ENCODE measurements around the gene ARTN. TPM values are rescaled to one million over a fixed set of nuclear protein-coding genes. Genes with fewer than 3 reads are reported as not detected.

The ARTN gene
- total and polyA plus RNA-seq, 2 experiments from 2014 or later: 6.7 to 35.7 TPM

DNA sequence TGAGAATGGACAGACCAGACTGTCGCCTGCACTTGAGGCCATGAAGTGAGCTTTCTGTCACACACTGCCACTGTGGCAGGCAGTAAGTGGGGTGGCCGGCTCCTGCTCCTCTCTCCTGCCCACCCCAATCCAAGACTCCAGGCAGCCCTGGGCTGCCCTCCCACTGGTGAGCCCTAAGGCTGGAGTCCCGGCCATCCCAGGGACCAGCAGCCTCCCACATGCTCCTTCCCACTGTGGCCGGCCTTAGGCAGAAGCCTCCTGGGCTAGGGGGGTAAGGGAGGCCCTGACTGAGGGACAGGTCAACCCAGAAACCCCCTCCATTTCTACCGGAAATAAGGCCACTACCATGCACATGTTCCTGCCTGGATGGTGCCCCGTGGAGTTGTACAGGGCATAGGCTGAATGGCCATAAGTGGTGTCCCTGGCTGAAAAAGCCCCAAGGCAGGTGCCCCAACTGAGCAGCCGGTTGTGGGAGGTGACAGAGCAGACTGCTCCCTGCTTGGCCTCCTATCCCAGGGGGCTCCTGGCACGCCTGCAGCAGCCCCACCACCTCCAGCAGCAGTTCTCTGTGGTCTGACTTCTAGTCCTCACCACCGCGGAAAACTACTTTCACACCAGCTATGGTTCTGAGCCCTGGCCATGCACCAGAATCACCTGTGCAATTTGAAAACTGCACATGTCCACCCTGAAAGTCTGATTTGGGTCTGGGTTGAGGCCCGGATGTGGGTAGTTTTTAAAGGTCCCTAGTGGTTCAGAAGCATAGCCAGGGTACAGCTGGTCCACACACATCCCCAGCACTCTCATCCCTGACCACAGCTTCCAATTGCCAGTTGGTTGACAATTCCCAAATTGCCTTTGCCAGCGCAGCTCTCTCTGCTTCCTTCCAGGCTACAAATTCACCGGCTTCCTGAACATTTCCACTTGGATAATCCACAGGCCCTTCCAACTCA is 1.6 kb upstream of the ARTN start:
- no peak overlapping the region for H2AFZ ChIP-seq
- peak overlapping the region; percentile 81; the same call in 2 of the 3 replicates for H3K4me3 Mint-ChIP-seq
- DNase-seq (ENCODE audit: low spot score) (no peak), ATAC-seq (no peak)
- H3K9me3 Mint-ChIP-seq: no peaks in the 10 kb centered on the region
- H4K20me1 ChIP-seq (replicated peaks; ENCODE audit: insufficient read depth): 0 out of 2 replicates have a peak, but pooled peaks cover 1% of the 10 kb centered on the region
- no peaks in the 10 kb centered on the region for H3K36me3 ChIP-seq (ENCODE audit: insufficient read depth)
- H3K4me1 Mint-ChIP-seq: peaks cover 40% of the 10 kb centered on the region
- peak overlapping the region; percentile 97; the same call in 1 of the 2 replicates for H3K4me2 ChIP-seq
- H3K27ac ChIP-seq (ENCODE audit: low read depth): no peak overlapping the region
- no peak for TF ChIP-seq ZNF331 (CRISPR knock-in tag; IDR thresholded peaks at IDR 0.05; ENCODE audit: low read depth)
- H3F3A ChIP-seq (replicated peaks; ENCODE audit: low read depth): peaks cover 23% of the 10 kb centered on the region
- H3K27ac Mint-ChIP-seq: no peak overlapping the region
- H3K79me2 ChIP-seq (replicated peaks; ENCODE audit: insufficient read depth): 0 out of 2 replicates have a peak, but pooled peaks cover 1% of the 10 kb centered on the region
- H3K27me3 Mint-ChIP-seq (ENCODE audit: insufficient read depth, low read depth, poor library complexity): peaks cover 33% of the 10 kb centered on the region
- no peaks in the 10 kb centered on the region for H3K9me2 ChIP-seq (ENCODE audit: insufficient read depth)
- no peaks in the 10 kb centered on the region; the same call in 2 of the 3 replicates for H3K36me3 Mint-ChIP-seq (ENCODE audit: low read depth)
- H3K4me3 ChIP-seq: no peak overlapping the region
- H3K4me1 ChIP-seq (ENCODE audit: insufficient read depth): peaks cover 30% of the 10 kb centered on the region
- peaks cover 8% of the 10 kb centered on the region for H3K27me3 ChIP-seq (ENCODE audit: insufficient read depth)

- Mint-ChIP-seq H3K27me3 (ENCODE audit: insufficient read depth, low read depth, poor library complexity) (peaks cover 33% of the 10 kb centered on the region), H3K36me3 (ENCODE audit: low read depth) (peaks cover 4% of the 10 kb centered on the region; the same call in 1 of the 3 replicates), H3K9me3 (no peaks in the 10 kb centered on the region), H3K4me3 (peak overlapping the region; percentile 81), H3K27ac (no peak overlapping the region), H3K4me1 (peaks cover 49% of the 10 kb centered on the region)
- TF ChIP-seq CTCF (conservative IDR thresholded peaks at IDR 0.05; ENCODE audit: low read depth in 2 of 2): no peak
- TF ChIP-seq, protein P1, sequence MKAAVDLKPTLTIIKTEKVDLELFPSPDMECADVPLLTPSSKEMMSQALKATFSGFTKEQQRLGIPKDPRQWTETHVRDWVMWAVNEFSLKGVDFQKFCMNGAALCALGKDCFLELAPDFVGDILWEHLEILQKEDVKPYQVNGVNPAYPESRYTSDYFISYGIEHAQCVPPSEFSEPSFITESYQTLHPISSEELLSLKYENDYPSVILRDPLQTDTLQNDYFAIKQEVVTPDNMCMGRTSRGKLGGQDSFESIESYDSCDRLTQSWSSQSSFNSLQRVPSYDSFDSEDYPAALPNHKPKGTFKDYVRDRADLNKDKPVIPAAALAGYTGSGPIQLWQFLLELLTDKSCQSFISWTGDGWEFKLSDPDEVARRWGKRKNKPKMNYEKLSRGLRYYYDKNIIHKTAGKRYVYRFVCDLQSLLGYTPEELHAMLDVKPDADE (IDR thresholded peaks at IDR 0.05): no peak
- no peak for TF ChIP-seq NANOG (IDR thresholded peaks at IDR 0.05; ENCODE audit: borderline replicate concordance)
- no peaks in the 10 kb centered on the region for H3K36me3 ChIP-seq (ENCODE audit: insufficient read depth)
- ATAC-seq: peak; percentile 0
- no peak for DNase-seq (ENCODE audit: low spot score)
- H3K4me2 ChIP-seq: peak overlapping the region; percentile 97
- H2AFZ ChIP-seq: peak overlapping the region; percentile 96
- H3K27ac ChIP-seq (ENCODE audit: low read depth): no peak overlapping the region
- H3K27me3 ChIP-seq (ENCODE audit: insufficient read depth): peaks cover 8% of the 10 kb centered on the region
- H3F3A ChIP-seq (replicated peaks; ENCODE audit: low read depth): peaks cover 25% of the 10 kb centered on the region
- H3K79me2 ChIP-seq (replicated peaks; ENCODE audit: insufficient read depth): 0 out of 2 replicates have a peak, but pooled peaks cover 7% of the 10 kb centered on the region
- H3K4me3 ChIP-seq: peak overlapping the region; percentile 96
- peaks cover 36% of the 10 kb centered on the region for H3K4me1 ChIP-seq (ENCODE audit: insufficient read depth)
- peaks cover 10% of the 10 kb centered on the region for H4K20me1 ChIP-seq (replicated peaks; ENCODE audit: insufficient read depth)
- H3K9me2 ChIP-seq (ENCODE audit: insufficient read depth): no peaks in the 10 kb centered on the region
Measured at GRCh38 chr1:43932786-43933385, 715 bp upstream of the ARTN start.

All from GM23338 (cell line).